ENCODE results near the gene PRDM11.

PRDM11 gene

GRCh38 chr11:45212566-45213315 lies 66.3 kb downstream of the PRDM11 start:
- Histone ChIP-seq H3K27ac (ENCODE audit: poor library complexity, severe bottlenecking) (no peak overlapping the region), H3K27me3 (ENCODE audit: insufficient read depth, poor library complexity, severe bottlenecking) (no peaks in the 10 kb centered on the region), H3K9me3 (ENCODE audit: severe bottlenecking) (no peaks in the 10 kb centered on the region), H3K4me1 (ENCODE audit: insufficient read depth, poor library complexity, severe bottlenecking) (no peaks in the 10 kb centered on the region), H3K4me3 (ENCODE audit: severe bottlenecking) (no peak overlapping the region), H3K36me3 (ENCODE audit: low read depth) (no peaks in the 10 kb centered on the region)
- no peak for DNase-seq (ENCODE audit: low spot score)
- TF ChIP-seq CTCF (IDR thresholded peaks at IDR 0.05; ENCODE audit: poor library complexity, severe bottlenecking) = no peak
- no peak for ATAC-seq (ENCODE audit: low read depth)

- H3K9me3 ChIP-seq (ENCODE audit: severe bottlenecking) = no peaks in the 10 kb centered on the region
- no peaks in the 10 kb centered on the region for H3K36me3 ChIP-seq (ENCODE audit: low read depth)
- ATAC-seq (ENCODE audit: low read depth) (no peak), DNase-seq (ENCODE audit: low spot score) (no peak)
- no peak for TF ChIP-seq CTCF (IDR thresholded peaks at IDR 0.05; ENCODE audit: poor library complexity, severe bottlenecking)
- no peak overlapping the region for H3K4me3 ChIP-seq (ENCODE audit: severe bottlenecking)
- no peaks in the 10 kb centered on the region for H3K4me1 ChIP-seq (ENCODE audit: insufficient read depth, poor library complexity, severe bottlenecking)
- no peak overlapping the region for H3K27ac ChIP-seq (ENCODE audit: poor library complexity, severe bottlenecking)
- H3K27me3 ChIP-seq (ENCODE audit: insufficient read depth, poor library complexity, severe bottlenecking) = no peaks in the 10 kb centered on the region
Observed at GRCh38 chr11:45213316-45213665, 66.9 kb downstream of the PRDM11 start.

GRCh38 chr11:45213717-45214116 lies 67.3 kb downstream of the PRDM11 start:
- no peaks in the 10 kb centered on the region for H3K27me3 ChIP-seq (ENCODE audit: insufficient read depth, poor library complexity, severe bottlenecking)
- no peak overlapping the region for H3K27ac ChIP-seq (ENCODE audit: poor library complexity, severe bottlenecking)
- no peak for DNase-seq (ENCODE audit: low spot score)
- H3K9me3 ChIP-seq (ENCODE audit: severe bottlenecking) = no peaks in the 10 kb centered on the region
- no peak overlapping the region for H3K4me3 ChIP-seq (ENCODE audit: severe bottlenecking)
- no peaks in the 10 kb centered on the region for H3K4me1 ChIP-seq (ENCODE audit: insufficient read depth, poor library complexity, severe bottlenecking)
- no peak for TF ChIP-seq CTCF (IDR thresholded peaks at IDR 0.05; ENCODE audit: poor library complexity, severe bottlenecking)
- no peaks in the 10 kb centered on the region for H3K36me3 ChIP-seq (ENCODE audit: low read depth)
- ATAC-seq (ENCODE audit: low read depth) = no peak

- DNase-seq (ENCODE audit: low spot score) (no peak), ATAC-seq (ENCODE audit: low read depth) (no peak)
- H3K4me3 ChIP-seq (ENCODE audit: severe bottlenecking) = no peak overlapping the region
- H3K36me3 ChIP-seq (ENCODE audit: low read depth) = no peaks in the 10 kb centered on the region
- no peak for TF ChIP-seq CTCF (IDR thresholded peaks at IDR 0.05; ENCODE audit: poor library complexity, severe bottlenecking)
- H3K4me1 ChIP-seq (ENCODE audit: insufficient read depth, poor library complexity, severe bottlenecking) = no peaks in the 10 kb centered on the region
- H3K27ac ChIP-seq (ENCODE audit: poor library complexity, severe bottlenecking) = no peak overlapping the region
- H3K27me3 ChIP-seq (ENCODE audit: insufficient read depth, poor library complexity, severe bottlenecking) = no peaks in the 10 kb centered on the region
- no peaks in the 10 kb centered on the region for H3K9me3 ChIP-seq (ENCODE audit: severe bottlenecking)
Observed at GRCh38 chr11:45215098-45215865, 68.8 kb downstream of the PRDM11 start.

GRCh38 chr11:45216031-45216430 lies 69.6 kb downstream of the PRDM11 start:
- ATAC-seq (ENCODE audit: low read depth) = no peak
- Histone ChIP-seq H3K27ac (ENCODE audit: poor library complexity, severe bottlenecking) (no peak overlapping the region), H3K4me1 (ENCODE audit: insufficient read depth, poor library complexity, severe bottlenecking) (no peaks in the 10 kb centered on the region), H3K27me3 (ENCODE audit: insufficient read depth, poor library complexity, severe bottlenecking) (no peaks in the 10 kb centered on the region), H3K9me3 (ENCODE audit: severe bottlenecking) (no peaks in the 10 kb centered on the region), H3K36me3 (ENCODE audit: low read depth) (no peaks in the 10 kb centered on the region), H3K4me3 (ENCODE audit: severe bottlenecking) (no peak overlapping the region)
- no peak for DNase-seq (ENCODE audit: low spot score)
- TF ChIP-seq CTCF (IDR thresholded peaks at IDR 0.05; ENCODE audit: poor library complexity, severe bottlenecking) = no peak

Data from RWPE2 (cell line).